Naive B cell (primary cell): ENCODE results near the gene CASS4. TPM values are rescaled to one million over a fixed set of nuclear protein-coding genes. Genes with fewer than 3 reads are reported as not detected.

Experiments
- ATAC-seq, 2 donors: fragments of 150-1000 bp; cut with Tn5 transposase; 2 replicates each; pipeline ENCODE4 v1.10.0; 2021; ENCODE audit warnings: low read depth in 2 of 2, mild to moderate bottlenecking in 2 of 2, moderate library complexity in 2 of 2
- DNase-seq: peaks from one replicate; pipeline ENCODE4 v3.0.0; 2022
- H3K27ac Mint-ChIP-seq, 6 donors: one replicate each; pipeline ENCODE4 v1.8.0; 2020 to 2022; ENCODE audit warnings: mild to moderate bottlenecking in 6 of 6, mixed read lengths in 6 of 6, moderate library complexity in 5 of 6, inconsistent platforms in 2 of 6
- H3K27me3 Mint-ChIP-seq, 3 donors: one replicate each; pipeline ENCODE4 v1.8.0; 2021 to 2022; ENCODE audit warnings: mixed read lengths in 3 of 3, mild to moderate bottlenecking in 1 of 3
- H3K36me3 Mint-ChIP-seq, 2 donors: one replicate each; pipeline ENCODE4 v1.8.0; 2020 to 2022; ENCODE audit warnings: mixed read lengths in 2 of 2, inconsistent platforms in 1 of 2, mild to moderate bottlenecking in 1 of 2
- H3K4me1 Mint-ChIP-seq, 3 donors: one replicate each; pipeline ENCODE4 v1.8.0; 2020 to 2022; ENCODE audit warnings: mixed read lengths in 3 of 3, inconsistent platforms in 1 of 3, mild to moderate bottlenecking in 1 of 3, moderate library complexity in 1 of 3
- H3K4me3 Mint-ChIP-seq, 8 donors: one replicate each; pipeline ENCODE4 v1.8.0; 2020 to 2022; ENCODE audit warnings: mild to moderate bottlenecking in 8 of 8, mixed read lengths in 8 of 8, moderate library complexity in 8 of 8, inconsistent platforms in 2 of 8
- H3K9me3 Mint-ChIP-seq, 7 donors: one replicate each; pipeline ENCODE4 v1.8.0; 2020 to 2022; ENCODE audit warnings: mixed read lengths in 7 of 7, mild to moderate bottlenecking in 5 of 7, inconsistent platforms in 2 of 7, moderate library complexity in 1 of 7
- polyA plus RNA-seq, 6 donors: library from polyadenylated mRNA; unstranded; fragments of 300-500 nt; fragmentation: Illumina TruSeq; gene quantifications; one replicate each; pipeline ENCODE4 v1.2.3, GENCODE V29; 2021; ENCODE audit warnings: low read depth in 6 of 6

The CASS4 gene
- polyA plus RNA-seq, 6 donors from 2014 or later, result 0.20 to 0.46 (median 0.28) TPM; not detected in 2

GRCh38 chr20:56430461-56430860 is 18.4 kb downstream of the CASS4 start:
- H3K9me3 Mint-ChIP-seq, result peaks cover 0 to 7% (median 2%) of the 10 kb centered on the region in 7 donors
- H3K4me3 Mint-ChIP-seq, result peak overlapping the region in 1 of 8 donors; percentile 65
- H3K4me1 Mint-ChIP-seq, result peaks cover 22 to 36% (median 30%) of the 10 kb centered on the region in 3 donors
- peaks cover 27 to 31% (median 29%) of the 10 kb centered on the region in 3 donors for H3K27me3 Mint-ChIP-seq
- peak overlapping the region in 2 of 6 donors; percentile 53 to 80 for H3K27ac Mint-ChIP-seq
- peaks cover 0 to 8% of the 10 kb centered on the region in 2 donors for H3K36me3 Mint-ChIP-seq
- ATAC-seq (no peak), DNase-seq (no peak)

- peaks cover 0 to 8% of the 10 kb centered on the region in 2 donors for H3K36me3 Mint-ChIP-seq
- H3K4me1 Mint-ChIP-seq, result peaks cover 23 to 40% (median 34%) of the 10 kb centered on the region in 3 donors
- no peak overlapping the region for H3K27ac Mint-ChIP-seq
- peak overlapping the region in 1 of 8 donors; percentile 26 for H3K4me3 Mint-ChIP-seq
- H3K9me3 Mint-ChIP-seq, result peaks cover 0 to 7% (median 2%) of the 10 kb centered on the region in 7 donors
- DNase-seq (no peak), ATAC-seq (no peak)
- peaks cover 27 to 29% (median 27%) of the 10 kb centered on the region in 3 donors for H3K27me3 Mint-ChIP-seq
These were observed 18.9 kb downstream of the CASS4 start for GRCh38 chr20:56430957-56431356.

- peaks cover 23 to 40% (median 36%) of the 10 kb centered on the region in 3 donors for H3K4me1 Mint-ChIP-seq
- H3K27ac Mint-ChIP-seq, result no peak overlapping the region
- ATAC-seq (no peak), DNase-seq (no peak)
- no peak overlapping the region for H3K4me3 Mint-ChIP-seq
- H3K36me3 Mint-ChIP-seq, result peaks cover 0 to 8% of the 10 kb centered on the region in 2 donors
- H3K9me3 Mint-ChIP-seq, result peaks cover 0 to 7% (median 2%) of the 10 kb centered on the region in 7 donors
- peaks cover 23 to 27% (median 25%) of the 10 kb centered on the region in 3 donors for H3K27me3 Mint-ChIP-seq
These were observed 19.4 kb downstream of the CASS4 start for GRCh38 chr20:56431471-56431870.

GRCh38 chr20:56433221-56433879 is 21.3 kb downstream of the CASS4 start:
- Mint-ChIP-seq H3K4me3 (peak overlapping the region in 1 of 8 donors; percentile 20), H3K27me3 (peaks cover 16 to 27% (median 16%) of the 10 kb centered on the region in 3 donors)
- no peak for ATAC-seq

GRCh38 chr20:56433880-56434255 is 21.8 kb downstream of the CASS4 start:
- peaks cover 0 to 8% of the 10 kb centered on the region in 2 donors for H3K36me3 Mint-ChIP-seq

More at GRCh38 chr20:56433221-56433879, 21.3 kb downstream of the CASS4 start:
- peaks cover 0 to 8% of the 10 kb centered on the region in 2 donors for H3K36me3 Mint-ChIP-seq
- no peak for DNase-seq
- H3K27ac Mint-ChIP-seq, result peak overlapping the region in 1 of 6 donors; percentile 1
- H3K4me1 Mint-ChIP-seq, result peaks cover 23 to 32% (median 30%) of the 10 kb centered on the region in 3 donors
- peaks cover 0 to 7% (median 2%) of the 10 kb centered on the region in 7 donors for H3K9me3 Mint-ChIP-seq

GRCh38 chr20:56437196-56437960 is 25.3 kb downstream of the CASS4 start:
- DNase-seq, result no peak
- H3K27me3 Mint-ChIP-seq, result no peaks in the 10 kb centered on the region
- H3K27ac Mint-ChIP-seq, result peak overlapping the region in 1 of 6 donors; percentile 10
- H3K4me1 Mint-ChIP-seq, result peaks cover 18 to 35% (median 20%) of the 10 kb centered on the region in 3 donors
- peaks cover 0 to 5% (median 0%) of the 10 kb centered on the region in 7 donors for H3K9me3 Mint-ChIP-seq
- no peaks in the 10 kb centered on the region for H3K36me3 Mint-ChIP-seq
- no peak overlapping the region for H3K4me3 Mint-ChIP-seq
- ATAC-seq, result no peak

More at GRCh38 chr20:56433880-56434255, 21.8 kb downstream of the CASS4 start:
- Mint-ChIP-seq H3K27ac (no peak overlapping the region), H3K27me3 (peaks cover 16 to 24% (median 16%) of the 10 kb centered on the region in 3 donors), H3K4me3 (peak overlapping the region in 1 of 8 donors; percentile 20), H3K9me3 (peaks cover 0 to 7% (median 2%) of the 10 kb centered on the region in 7 donors), H3K4me1 (peaks cover 22 to 29% (median 27%) of the 10 kb centered on the region in 3 donors)
- ATAC-seq, result no peak
- no peak for DNase-seq

- no peak overlapping the region for H3K4me3 Mint-ChIP-seq
- peaks cover 18 to 36% (median 20%) of the 10 kb centered on the region in 3 donors for H3K4me1 Mint-ChIP-seq
- H3K27ac Mint-ChIP-seq, result peak overlapping the region in 2 of 6 donors; percentile 12 to 72
- peaks cover 0 to 8% (median 0%) of the 10 kb centered on the region in 3 donors for H3K27me3 Mint-ChIP-seq
- ATAC-seq (no peak), DNase-seq (no peak)
- no peaks in the 10 kb centered on the region for H3K36me3 Mint-ChIP-seq
- peaks cover 0 to 5% (median 0%) of the 10 kb centered on the region in 7 donors for H3K9me3 Mint-ChIP-seq
These were observed 26.2 kb downstream of the CASS4 start for GRCh38 chr20:56438284-56438683.

GRCh38 chr20:56439771-56440291 is 27.8 kb downstream of the CASS4 start:
- Mint-ChIP-seq H3K27me3 (peaks cover 0 to 15% (median 0%) of the 10 kb centered on the region in 3 donors), H3K4me1 (peaks cover 18 to 36% (median 20%) of the 10 kb centered on the region in 3 donors), H3K36me3 (no peaks in the 10 kb centered on the region), H3K9me3 (peaks cover 0 to 3% (median 0%) of the 10 kb centered on the region in 7 donors), H3K27ac (peak overlapping the region in 3 of 6 donors; percentile 15 to 78 (median 66)), H3K4me3 (peak overlapping the region in 4 of 8 donors; percentile 45 to 81 (median 68))
- ATAC-seq, result no peak
- no peak for DNase-seq

- Mint-ChIP-seq H3K27ac (peak overlapping the region in 3 of 6 donors; percentile 14 to 78 (median 66)), H3K36me3 (no peaks in the 10 kb centered on the region), H3K4me1 (peaks cover 12 to 30% (median 13%) of the 10 kb centered on the region in 3 donors), H3K4me3 (peak overlapping the region in 4 of 8 donors; percentile 45 to 81 (median 68)), H3K9me3 (peaks cover 0 to 1% (median 0%) of the 10 kb centered on the region in 7 donors), H3K27me3 (peaks cover 0 to 19% (median 6%) of the 10 kb centered on the region in 3 donors)
- DNase-seq (peak; percentile 45), ATAC-seq (peak; percentile 55 to 70)
These were observed 28.4 kb downstream of the CASS4 start for GRCh38 chr20:56440346-56441007.

- H3K9me3 Mint-ChIP-seq, result peaks cover 0 to 1% (median 0%) of the 10 kb centered on the region in 7 donors
- H3K4me3 Mint-ChIP-seq, result no peak overlapping the region
- peak overlapping the region in 1 of 6 donors; percentile 69 for H3K27ac Mint-ChIP-seq
- ATAC-seq (no peak), DNase-seq (no peak)
- H3K4me1 Mint-ChIP-seq, result peaks cover 9 to 25% (median 11%) of the 10 kb centered on the region in 3 donors
- peaks cover 0 to 26% (median 12%) of the 10 kb centered on the region in 3 donors for H3K27me3 Mint-ChIP-seq
- H3K36me3 Mint-ChIP-seq, result no peaks in the 10 kb centered on the region
These were observed 30.6 kb downstream of the CASS4 start for GRCh38 chr20:56442389-56443365.

GRCh38 chr20:56443654-56444540 is 31.8 kb downstream of the CASS4 start:
- Mint-ChIP-seq H3K9me3 (peaks cover 0 to 1% (median 0%) of the 10 kb centered on the region in 7 donors), H3K4me1 (peaks cover 9 to 26% (median 11%) of the 10 kb centered on the region in 3 donors), H3K27me3 (peaks cover 0 to 26% (median 12%) of the 10 kb centered on the region in 3 donors), H3K4me3 (no peak overlapping the region), H3K27ac (peak overlapping the region in 1 of 6 donors; percentile 48), H3K36me3 (no peaks in the 10 kb centered on the region)
- ATAC-seq (no peak), DNase-seq (no peak)
